HEK293 (cell line): Measurements from ENCODE around the gene OSBP2.

Source experiments
- CTCF ChIA-PET: fragments of 350-600 bp; formaldehyde crosslinking; extraction: SDS; loops from one replicate; lab custom pipeline; 2021; ENCODE audit warnings: antibody characterized with exemption; lab: Yijun Ruan, JAX
- POLR2A ChIA-PET: fragments of 300-600 bp; formaldehyde crosslinking; extraction: SDS; loops from one replicate; lab custom pipeline; 2020; ENCODE audit warnings: antibody characterized with exemption, inconsistent platforms; lab: Yijun Ruan, JAX
- H3K27ac ChIP-seq: fragments of 200-500 bp; sonication (Bioruptor generic); 2 replicates; pipeline ENCODE4 v1.5.1; 2014; ENCODE audit warnings: low read depth, low read length, control low read depth, inconsistent platforms; ENCODE audit errors: extremely low read depth
- H3K36me3 ChIP-seq, 2 experiments: fragments of 200-500 bp in 1 of 2; sonication (Bioruptor generic) in 1 of 2; 1 replicate in 1 of 2; 2 replicates in 1 of 2; pipeline ENCODE4 v1.5.1; 2014 to 2017; ENCODE audit warnings: inconsistent platforms in 2 of 2, low read length in 2 of 2; ENCODE audit not compliant: control insufficient read depth in 2 of 2, insufficient read depth in 1 of 2
- H3K4me1 ChIP-seq: fragments of 200-500 bp; sonication (Bioruptor generic); 2 replicates; pipeline ENCODE4 v1.5.1; 2014; ENCODE audit warnings: mild to moderate bottlenecking, low read length, inconsistent platforms; ENCODE audit not compliant: control insufficient read depth, insufficient read depth
- H3K4me3 ChIP-seq: 2 replicates; pipeline ENCODE4 v1.5.1; 2011; ENCODE audit warnings: low read depth, mild to moderate bottlenecking, control low read depth, low read length, moderate library complexity
- H3K9me3 ChIP-seq: fragments of 200-500 bp; sonication (Bioruptor generic); 2 replicates; pipeline ENCODE4 v1.5.1; 2014; ENCODE audit warnings: low read depth, low read length, inconsistent platforms; ENCODE audit not compliant: control insufficient read depth, insufficient read depth
- AEBP2 ChIP-seq: fragments of 450-650 bp; formaldehyde crosslinking; IDR thresholded peaks from 2 replicates; pipeline ENCODE4 v1.5.1; 2016; ENCODE audit warnings: missing biosample characterization, missing genetic modification characterization, borderline replicate concordance
- EGR2 ChIP-seq: fragments of 450-650 bp; formaldehyde crosslinking; IDR thresholded peaks from 2 replicates; pipeline ENCODE4 v1.5.1; 2016; ENCODE audit warnings: low read depth, missing biosample characterization, missing genetic modification characterization
- INSM2 ChIP-seq: fragments of 450-650 bp; formaldehyde crosslinking; IDR thresholded peaks from 2 replicates; pipeline ENCODE4 v1.5.1; 2016; ENCODE audit warnings: missing biosample characterization, missing genetic modification characterization
- KLF16 ChIP-seq: fragments of 450-650 bp; formaldehyde crosslinking; IDR thresholded peaks from 2 replicates; pipeline ENCODE4 v1.5.1; 2017; ENCODE audit warnings: missing biosample characterization, missing genetic modification characterization
- SP3 ChIP-seq: fragments of 450-650 bp; formaldehyde crosslinking; IDR thresholded peaks from 2 replicates; pipeline ENCODE4 v1.5.1; 2016; ENCODE audit warnings: missing biosample characterization, missing genetic modification characterization
- SP7 ChIP-seq: fragments of 450-650 bp; formaldehyde crosslinking; IDR thresholded peaks from 2 replicates; pipeline ENCODE4 v1.5.1; 2016; ENCODE audit warnings: missing biosample characterization, missing genetic modification characterization
- ZBTB1 ChIP-seq: fragments of 450-650 bp; formaldehyde crosslinking; IDR thresholded peaks from 2 replicates; pipeline ENCODE4 v1.5.1; 2016; ENCODE audit warnings: missing biosample characterization, missing genetic modification characterization
- ZBTB11 ChIP-seq: fragments of 450-650 bp; formaldehyde crosslinking; conservative IDR thresholded peaks from 2 replicates; pipeline ENCODE4 v1.5.1; 2016; ENCODE audit warnings: low read depth, missing biosample characterization, missing genetic modification characterization
- ZBTB20 ChIP-seq: fragments of 450-650 bp; formaldehyde crosslinking; IDR thresholded peaks from 2 replicates; pipeline ENCODE4 v1.5.1; 2016; ENCODE audit warnings: missing biosample characterization, missing genetic modification characterization
- ZFHX2 ChIP-seq: fragments of 450-650 bp; formaldehyde crosslinking; conservative IDR thresholded peaks from 2 replicates; pipeline ENCODE4 v1.5.1; 2016; ENCODE audit warnings: missing biosample characterization, missing genetic modification characterization
- ZIC2 ChIP-seq: fragments of 450-650 bp; formaldehyde crosslinking; IDR thresholded peaks from 2 replicates; pipeline ENCODE4 v1.5.1; 2016; ENCODE audit warnings: missing biosample characterization, missing genetic modification characterization
- ZNF19 ChIP-seq: fragments of 450-650 bp; formaldehyde crosslinking; IDR thresholded peaks from 2 replicates; pipeline ENCODE4; 2016; ENCODE audit warnings: missing biosample characterization, missing genetic modification characterization, low read depth
- ZNF223 ChIP-seq: fragments of 450-650 bp; formaldehyde crosslinking; IDR thresholded peaks from 2 replicates; pipeline ENCODE4 v1.5.1; 2016; ENCODE audit warnings: missing biosample characterization, missing genetic modification characterization
- ZNF341 ChIP-seq: fragments of 450-650 bp; formaldehyde crosslinking; IDR thresholded peaks from 2 replicates; pipeline ENCODE4; 2016; ENCODE audit warnings: low read depth, missing biosample characterization, missing genetic modification characterization
- ZNF48 ChIP-seq: fragments of 450-650 bp; formaldehyde crosslinking; IDR thresholded peaks from 2 replicates; pipeline ENCODE4 v1.5.1; 2016; ENCODE audit warnings: missing biosample characterization, missing genetic modification characterization

OSBP2 gene

GRCh38 chr22:30869667-30870395 is 175.2 kb downstream of the OSBP2 start:
- H3K4me3 ChIP-seq = no peak overlapping the region
- ChIA-PET CTCF (no interaction called here), POLR2A (no interaction called here)
- TF ChIP-seq ZBTB20 (no peak), EGR2 (tag by site-specific recombination) (peak; percentile 10; the same call in 1 of the 2 replicates)
- peaks cover 0 to 5% of the 10 kb centered on the region in 2 experiments; a peak in 1 of 3 replicates for H3K36me3 ChIP-seq
- H3K27ac ChIP-seq = no peak overlapping the region
- H3K9me3 ChIP-seq = no peaks in the 10 kb centered on the region
- H3K4me1 ChIP-seq = no peaks in the 10 kb centered on the region

- Histone ChIP-seq H3K9me3 (no peaks in the 10 kb centered on the region), H3K4me3 (no peak overlapping the region), H3K4me1 (no peaks in the 10 kb centered on the region), H3K36me3 (peaks cover 0 to 5% of the 10 kb centered on the region in 2 experiments; a peak in 1 of 3 replicates), H3K27ac (no peak overlapping the region)
- TF ChIP-seq SP7 (tag by site-specific recombination) (no peak), ZNF48 (tag by site-specific recombination) (no peak), ZNF19 (tag by site-specific recombination) (no peak)
- ChIA-PET CTCF (interaction anchor here (1.2 kb wide), 1 partner anchor 106 kb away, joined by 6 read pairs; no protein-coding TSS in a partner anchor), POLR2A (no interaction called here)
Observed at GRCh38 chr22:30870451-30871345, 176.0 kb downstream of the OSBP2 start.

- no peak for TF ChIP-seq INSM2 (tag by site-specific recombination)
- TF ChIP-seq ZFHX2 = peak; percentile 59
- TF ChIP-seq ZBTB1 = no peak
- POLR2A ChIA-PET = interaction anchor here (0.7 kb wide), 1 partner anchor 375 kb away, joined by 3 read pairs; no protein-coding TSS in a partner anchor
- peaks cover 0 to 5% of the 10 kb centered on the region in 2 experiments; a peak in 1 of 3 replicates for H3K36me3 ChIP-seq
- no peak overlapping the region for H3K4me3 ChIP-seq
- H3K9me3 ChIP-seq = no peaks in the 10 kb centered on the region
- peaks cover 3% of the 10 kb centered on the region; the same call in 1 of the 2 replicates for H3K4me1 ChIP-seq
- no peak overlapping the region for H3K27ac ChIP-seq
- CTCF ChIA-PET = interaction anchor here (1.2 kb wide), 1 partner anchor 107 kb away, joined by 6 read pairs; no protein-coding TSS in a partner anchor
Observed at GRCh38 chr22:30871391-30872284, 177.0 kb downstream of the OSBP2 start.

GRCh38 chr22:30872285-30873041 is 177.8 kb downstream of the OSBP2 start:
- Histone ChIP-seq H3K36me3 (peaks cover 0 to 5% of the 10 kb centered on the region in 2 experiments; a peak in 1 of 3 replicates), H3K4me3 (no peak overlapping the region), H3K4me1 (peaks cover 6% of the 10 kb centered on the region; the same call in 1 of the 2 replicates), H3K27ac (peak overlapping the region; percentile 25; the same call in 1 of the 2 replicates), H3K9me3 (no peaks in the 10 kb centered on the region)
- ChIA-PET POLR2A (no interaction called here), CTCF (no interaction called here)
- TF ChIP-seq SP3 (tag by site-specific recombination) = no peak
- TF ChIP-seq ZIC2 (tag by site-specific recombination) = peak; percentile 94
- TF ChIP-seq ZNF341 (tag by site-specific recombination) = peak; percentile 57
- no peak for TF ChIP-seq EGR2 (tag by site-specific recombination)
- no peak for TF ChIP-seq KLF16 (tag by site-specific recombination)
- no peak for TF ChIP-seq AEBP2 (tag by site-specific recombination)
- no peak for TF ChIP-seq ZBTB11 (tag by site-specific recombination)
- no peak for TF ChIP-seq ZNF223 (tag by site-specific recombination)
